Femur (tissue), 1 donor: ENCODE measurements around the gene USP9X.
A peak's percentile ranks its signal among the peaks of the same experiment; 100 is the strongest.
"Not testable (repeated sequence)": the region's sequence is repeated elsewhere in the genome, so short reads cannot be mapped to it uniquely, and the experiment has no call there.

Experiments used
- DNase-seq: peaks from one replicate; pipeline ENCODE4 v3.0.0-alpha.2; 2017

USP9X gene

DNA sequence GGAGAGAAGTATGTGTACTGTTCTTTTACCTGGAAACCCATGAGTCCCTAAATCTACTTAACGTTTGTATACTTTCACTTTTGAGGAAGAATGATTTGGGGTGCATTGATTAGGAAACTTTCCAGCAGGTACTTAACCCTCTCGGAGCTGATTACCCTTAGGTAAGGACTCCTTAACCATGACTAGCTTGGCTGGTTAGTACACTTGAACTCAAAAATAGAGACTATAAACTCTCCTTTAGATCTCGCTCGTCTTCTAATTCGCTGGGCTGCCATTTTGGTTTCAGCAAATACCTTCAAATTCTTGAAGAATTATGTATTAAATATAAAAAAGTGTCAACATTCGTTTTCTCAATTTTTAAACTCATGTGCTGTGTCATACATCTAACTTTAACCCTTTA, 2.0 kb downstream of the USP9X start:
- DNase-seq, result no peak

- no peak for DNase-seq
These were observed 5.5 kb downstream of the USP9X start for GRCh38 chrX:41090568-41091238.

DNA sequence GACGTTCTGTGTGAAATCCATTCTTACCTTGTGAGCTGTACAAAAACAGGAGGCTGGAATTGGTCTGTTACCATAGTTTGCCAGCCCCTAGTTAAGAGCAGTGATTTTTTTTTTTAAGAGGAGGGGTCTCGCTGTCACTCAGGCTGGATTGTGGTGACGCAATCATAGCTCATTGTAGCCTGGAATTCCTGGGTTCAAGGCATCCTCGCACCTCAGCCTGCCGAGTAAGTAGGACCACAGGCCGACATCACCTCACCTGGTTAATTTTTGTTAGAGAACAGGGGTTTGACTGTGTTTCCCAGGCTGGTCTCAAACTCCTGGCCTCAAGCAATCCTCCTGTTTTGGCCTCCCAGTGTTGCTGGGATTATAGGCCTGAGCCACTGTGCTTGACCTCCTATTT, 7.5 kb downstream of the USP9X start:
- no peak for DNase-seq

GRCh38 chrX:41095174-41095573, 9.9 kb downstream of the USP9X start:
- no peak for DNase-seq

DNA sequence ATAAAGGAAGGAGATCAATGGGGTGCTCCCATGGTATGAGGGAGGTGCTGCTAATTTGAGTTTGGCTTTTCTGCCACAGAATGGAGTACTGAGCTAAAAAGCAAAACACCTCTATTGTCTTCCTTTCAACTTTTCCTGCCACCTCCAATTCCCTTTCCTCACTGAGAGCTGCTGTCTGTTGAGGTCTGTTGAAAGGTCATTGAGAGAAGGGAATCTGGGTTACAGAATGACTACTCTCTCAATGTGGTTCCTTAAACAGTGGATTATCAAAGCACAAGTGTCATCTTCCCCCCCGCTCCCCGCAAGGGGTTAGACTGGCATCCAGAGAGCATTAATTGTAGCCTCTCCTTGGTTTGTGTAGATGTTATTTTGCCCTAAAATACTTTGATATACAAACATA, 10.7 kb downstream of the USP9X start:
- no peak for DNase-seq

DNA sequence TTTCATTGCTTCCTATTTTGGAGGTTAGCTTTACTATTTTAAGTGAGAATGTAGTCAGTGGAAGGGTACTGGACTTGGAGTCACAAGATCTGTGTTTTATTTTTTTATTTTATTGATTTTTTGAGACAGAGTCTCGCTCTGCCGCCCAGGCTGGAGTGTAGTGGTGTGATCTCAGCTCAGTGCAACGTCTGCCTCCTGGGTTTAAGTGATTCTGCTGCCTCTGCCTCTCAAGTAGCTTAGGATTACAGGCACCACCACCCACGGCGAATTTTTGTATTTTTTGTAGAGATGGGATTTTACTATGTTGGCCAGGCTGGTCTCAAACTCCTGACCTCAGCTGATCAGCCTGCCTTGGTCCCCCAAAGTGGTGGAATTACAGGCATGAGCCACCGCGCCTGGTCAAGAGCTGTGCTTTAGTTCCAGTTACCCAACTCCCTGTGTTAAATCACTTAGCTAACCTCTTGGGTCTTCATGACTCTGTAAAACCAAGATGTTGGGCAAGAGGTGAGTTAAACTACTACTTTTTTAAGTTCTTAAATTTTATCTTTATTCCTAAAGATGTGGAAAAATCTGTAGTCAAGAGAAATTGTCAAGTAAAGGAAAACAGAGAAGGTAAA, 11.2 kb downstream of the USP9X start:
- no peak for DNase-seq

- DNase-seq, result no peak
These were observed 12.1 kb downstream of the USP9X start for GRCh38 chrX:41097326-41097725.

DNA sequence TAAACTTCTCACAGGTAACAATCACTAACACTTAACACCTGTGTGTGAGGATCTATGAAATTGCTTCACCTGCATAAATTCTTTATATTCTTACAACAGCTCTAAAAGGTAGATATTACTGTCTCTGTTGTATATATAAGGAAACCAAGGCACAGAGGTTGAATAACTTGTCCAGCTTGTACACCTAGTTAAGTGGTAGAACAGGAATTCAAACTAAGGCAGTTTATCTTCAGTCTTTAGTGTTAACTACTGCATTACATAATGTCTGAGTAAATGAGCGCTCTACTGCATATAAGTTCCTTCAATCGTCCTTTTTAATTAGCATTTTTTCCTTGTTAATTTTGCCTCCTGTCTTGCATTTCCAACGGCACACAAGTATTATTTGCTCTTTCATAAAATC, 15.0 kb downstream of the USP9X start:
- no peak for DNase-seq

GRCh38 chrX:41100819-41101218, 15.6 kb downstream of the USP9X start:
- DNase-seq, result no peak

GRCh38 chrX:41105005-41105404, 19.8 kb downstream of the USP9X start:
- no peak for DNase-seq

DNA sequence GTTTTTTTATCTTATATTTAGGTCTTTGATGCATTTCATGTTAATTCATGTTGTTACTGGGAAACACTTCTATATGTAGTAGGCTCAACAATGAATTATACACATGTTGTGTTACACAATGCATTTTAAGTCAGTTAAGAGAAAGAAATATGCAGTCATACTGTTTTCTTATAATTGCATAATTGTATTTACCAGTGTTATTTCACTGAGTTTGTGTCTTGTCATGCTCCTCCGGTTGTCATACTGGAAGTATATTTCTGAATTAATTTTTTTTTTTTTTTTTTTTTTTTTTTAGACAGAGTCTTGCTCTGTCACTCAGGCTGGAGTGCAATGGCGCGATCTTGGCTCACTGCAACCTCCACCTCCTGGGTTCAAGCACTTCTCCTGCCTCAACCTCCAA, 21.0 kb downstream of the USP9X start:
- not testable (repeated sequence) for DNase-seq

GRCh38 chrX:41108007-41108406, 22.8 kb downstream of the USP9X start:
- no peak for DNase-seq

GRCh38 chrX:41108463-41109205, 23.4 kb downstream of the USP9X start:
- DNase-seq, result no peak

DNA sequence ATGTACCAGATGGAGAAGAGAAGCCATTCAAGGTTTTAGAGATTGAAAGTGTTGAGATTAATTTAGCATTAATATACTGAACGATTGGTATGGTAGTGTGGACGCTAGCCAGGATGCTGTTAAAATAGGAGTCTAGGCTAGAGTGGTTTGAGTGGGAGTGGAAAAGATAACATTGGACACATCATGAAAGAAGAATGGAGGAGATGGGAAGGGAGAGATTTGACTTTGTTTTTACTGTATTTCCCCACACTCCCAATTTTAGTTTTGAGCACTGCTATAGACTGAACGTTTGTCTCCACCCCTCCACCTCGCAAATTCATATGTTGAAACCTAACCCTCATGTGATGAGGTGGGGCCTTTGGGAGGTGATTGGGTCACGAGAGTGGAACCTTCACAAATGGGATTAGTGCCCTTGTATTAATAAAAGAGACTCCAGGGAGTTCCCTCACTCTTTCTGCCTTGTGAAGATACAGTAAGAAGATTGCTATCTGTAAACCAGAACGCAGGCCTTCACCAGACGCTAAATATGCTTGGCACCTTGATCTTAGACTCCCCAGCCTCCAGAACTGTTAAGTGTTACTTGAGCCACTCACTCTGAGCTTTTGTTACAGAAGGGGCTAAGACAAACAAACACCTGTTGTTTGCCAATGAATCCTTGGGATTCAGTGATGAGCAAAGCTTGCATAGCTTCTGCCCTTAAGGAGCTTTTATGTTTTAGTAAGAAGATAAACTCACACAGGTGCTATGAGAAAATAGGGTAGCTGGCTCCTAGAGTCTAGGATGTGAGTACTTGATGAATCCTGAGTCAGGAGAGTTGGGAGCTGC, 25.8 kb downstream of the USP9X start:
- no peak for DNase-seq

- DNase-seq, result peak; percentile 32
These were observed 29.8 kb downstream of the USP9X start for GRCh38 chrX:41115104-41115425.

GRCh38 chrX:41116948-41117347, 31.7 kb downstream of the USP9X start:
- no peak for DNase-seq

DNA sequence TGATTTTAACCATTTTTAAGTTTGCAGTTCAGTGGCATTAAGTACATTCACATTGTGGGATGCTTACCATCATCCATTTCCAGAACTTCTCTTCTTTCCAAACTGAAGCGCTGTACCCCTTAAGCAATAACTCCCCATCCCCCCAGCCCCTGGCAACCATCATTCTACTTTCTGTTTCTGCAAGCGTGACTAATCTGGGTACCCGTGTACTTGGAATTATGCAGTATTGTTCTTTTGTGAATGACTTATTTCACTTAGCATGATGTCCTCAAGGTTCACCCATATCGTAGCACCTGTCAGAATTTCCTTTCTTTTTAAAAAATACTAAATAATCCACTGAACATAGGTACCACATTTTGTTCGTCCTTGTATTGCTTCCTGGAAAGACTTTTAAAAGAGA, 32.9 kb downstream of the USP9X start:
- no peak for DNase-seq

DNA sequence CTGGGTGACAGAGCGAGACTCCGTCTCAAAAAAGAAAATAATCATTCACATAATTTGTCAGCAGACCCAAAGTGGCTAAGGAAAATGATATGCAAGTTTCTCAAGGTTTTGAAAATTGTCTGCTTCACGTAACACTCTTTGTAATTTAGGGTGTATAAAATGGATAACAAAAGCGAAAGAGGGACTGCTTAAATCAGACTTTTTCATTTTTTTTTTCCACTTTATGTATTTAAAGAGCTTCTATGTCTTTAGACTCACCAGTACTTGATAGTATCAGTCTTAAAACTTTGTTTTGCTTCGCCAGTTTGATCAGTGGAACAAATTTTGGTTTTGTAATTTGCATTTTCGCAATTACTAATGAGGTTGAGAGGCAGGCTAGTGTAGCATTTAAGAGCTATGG, 34.6 kb downstream of the USP9X start:
- no peak for DNase-seq

GRCh38 chrX:41121766-41122165, 36.5 kb downstream of the USP9X start:
- no peak for DNase-seq

DNA sequence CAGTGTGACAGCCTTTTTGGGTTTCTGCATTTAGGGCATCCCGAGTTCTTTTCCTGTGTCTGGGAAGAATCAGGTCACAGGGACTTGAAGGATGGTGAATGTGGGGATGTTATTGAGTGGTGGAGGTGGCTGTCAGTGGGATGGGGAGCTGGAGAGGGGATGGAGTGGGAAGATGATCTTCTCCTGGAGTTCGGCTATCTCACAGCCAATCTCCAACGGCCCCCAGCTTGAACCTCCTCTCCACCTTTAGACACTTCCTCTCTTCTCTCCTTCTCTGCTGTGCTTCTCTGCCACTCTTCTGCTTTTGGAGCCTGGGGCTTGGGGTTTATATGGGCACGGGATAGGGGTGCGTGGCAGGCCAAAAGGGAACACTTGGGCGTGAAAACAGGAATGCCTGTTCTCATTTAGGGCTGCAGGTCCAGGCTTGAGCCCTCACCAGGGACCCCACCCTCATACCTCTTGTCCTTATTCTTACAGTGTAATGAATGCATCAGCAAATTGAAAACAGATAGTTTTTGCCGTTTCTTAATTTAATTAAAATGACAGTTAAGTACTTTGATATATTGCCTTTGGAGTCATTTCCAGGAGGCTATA, 37.5 kb downstream of the USP9X start:
- no peak for DNase-seq

DNA sequence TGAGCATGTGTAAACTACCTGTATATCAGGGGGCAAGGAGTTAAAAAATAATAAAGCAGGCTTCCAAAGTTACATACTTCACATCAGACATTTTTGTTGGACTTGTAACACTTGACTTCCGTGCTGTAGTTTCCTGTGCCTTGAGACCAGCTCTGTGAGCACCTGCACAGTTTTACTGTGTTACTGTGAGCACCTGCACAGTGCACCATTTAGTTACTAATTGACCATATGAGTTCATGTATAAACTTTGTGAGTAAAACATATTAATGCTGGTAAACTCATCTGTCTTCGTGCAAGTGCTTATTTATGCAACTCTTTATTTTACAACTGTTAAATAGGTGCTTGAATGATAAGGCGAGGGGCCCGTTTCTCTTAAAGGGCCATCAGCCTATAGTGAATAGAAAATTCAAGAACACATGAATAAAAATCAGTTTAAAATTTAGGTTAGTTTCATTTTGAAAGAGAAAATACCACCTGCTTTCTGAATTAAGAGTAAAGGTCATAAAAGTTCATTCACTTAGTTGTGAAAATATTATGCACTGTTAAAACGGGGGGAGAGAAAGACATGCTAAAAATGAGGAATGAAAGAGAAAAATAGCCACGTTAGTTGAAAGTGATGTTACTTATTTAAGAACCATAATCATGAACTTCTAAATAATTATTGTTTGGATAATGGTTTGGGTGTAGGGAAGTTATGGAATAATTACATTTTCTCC, 42.4 kb downstream of the USP9X start:
- DNase-seq, result no peak

GRCh38 chrX:41128955-41129354, 43.7 kb downstream of the USP9X start:
- DNase-seq, result no peak
